ENCODE data around the gene PPARA.

Gene PPARA

GRCh38 chr22:46278656-46279645 lies 128.6 kb downstream of the PPARA start:
- DNase-seq, result no peak

GRCh38 chr22:46280063-46280817 lies 129.9 kb downstream of the PPARA start:
- no peak for DNase-seq

- DNase-seq, result no peak
Measured at GRCh38 chr22:46280999-46281623, 130.8 kb downstream of the PPARA start.

GRCh38 chr22:46281866-46282678 lies 131.7 kb downstream of the PPARA start:
- DNase-seq, result no peak

- peak; percentile 86 for DNase-seq
Measured at GRCh38 chr22:46286006-46286405, 135.7 kb downstream of the PPARA start.

GRCh38 chr22:46286941-46287872 lies 136.9 kb downstream of the PPARA start:
- DNase-seq, result no peak

GRCh38 chr22:46287873-46288751 lies 137.8 kb downstream of the PPARA start:
- no peak for DNase-seq

GRCh38 chr22:46288846-46289243 lies 138.5 kb downstream of the PPARA start:
- DNase-seq, result no peak

- no peak for DNase-seq
Measured at GRCh38 chr22:46289244-46289891, 139.0 kb downstream of the PPARA start.

DNA sequence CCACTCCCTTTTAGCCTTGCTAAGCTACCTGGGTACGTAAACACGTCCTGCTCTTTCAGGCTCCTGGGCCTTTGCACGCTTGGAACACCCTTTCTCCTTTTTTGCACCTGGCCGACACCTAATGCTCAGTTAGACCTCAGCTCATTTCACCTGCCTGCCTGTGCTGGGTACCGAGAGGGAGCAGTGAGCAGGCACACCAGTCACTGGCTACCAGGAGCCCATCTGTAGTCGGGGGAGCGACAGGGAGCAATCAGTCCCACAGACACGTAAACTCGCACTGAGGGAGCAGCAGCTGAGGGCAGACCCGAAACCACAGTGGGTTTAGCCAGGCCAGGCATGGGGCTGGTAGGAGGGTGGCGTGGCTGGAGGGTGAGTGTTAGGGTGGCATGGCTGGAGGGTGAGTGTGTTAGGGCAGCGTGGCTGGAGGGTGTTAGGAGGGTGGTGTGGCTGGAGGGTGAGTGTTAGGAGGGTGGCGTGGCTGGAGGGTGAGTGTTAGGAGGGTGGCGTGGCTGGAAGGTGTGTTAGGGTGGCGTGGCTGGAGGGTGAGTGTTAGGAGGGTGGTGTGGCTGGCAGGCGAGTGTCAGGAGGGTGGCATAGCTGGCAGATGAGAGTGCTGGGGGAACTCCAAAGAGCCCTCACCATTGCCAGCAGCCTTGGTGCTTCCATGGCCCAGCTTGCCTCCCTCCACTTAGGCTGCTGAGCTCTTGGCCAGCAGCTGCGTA lies 140.0 kb downstream of the PPARA start:
- no peak for DNase-seq

GRCh38 chr22:46290843-46291785 lies 140.8 kb downstream of the PPARA start:
- DNase-seq, result no peak

DNA sequence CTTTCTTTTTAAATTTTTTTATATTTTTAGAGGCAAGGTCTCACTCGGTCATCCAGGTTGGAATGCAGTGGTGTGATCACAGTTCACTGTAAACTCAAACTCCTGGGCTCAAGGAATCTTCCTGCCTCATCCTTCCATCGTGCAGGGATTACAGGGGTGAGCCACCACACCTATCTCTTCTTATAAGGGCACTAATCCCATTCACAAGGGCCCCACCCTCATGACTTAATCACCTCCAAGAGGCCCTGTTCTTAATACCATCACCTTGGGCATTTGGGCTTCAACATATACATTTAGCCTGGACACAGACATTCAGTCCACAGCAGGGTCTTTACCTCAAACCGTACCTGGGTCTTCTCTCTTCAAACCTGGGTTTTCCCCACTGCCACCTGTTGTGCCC lies 141.8 kb downstream of the PPARA start:
- DNase-seq, result no peak

DNA sequence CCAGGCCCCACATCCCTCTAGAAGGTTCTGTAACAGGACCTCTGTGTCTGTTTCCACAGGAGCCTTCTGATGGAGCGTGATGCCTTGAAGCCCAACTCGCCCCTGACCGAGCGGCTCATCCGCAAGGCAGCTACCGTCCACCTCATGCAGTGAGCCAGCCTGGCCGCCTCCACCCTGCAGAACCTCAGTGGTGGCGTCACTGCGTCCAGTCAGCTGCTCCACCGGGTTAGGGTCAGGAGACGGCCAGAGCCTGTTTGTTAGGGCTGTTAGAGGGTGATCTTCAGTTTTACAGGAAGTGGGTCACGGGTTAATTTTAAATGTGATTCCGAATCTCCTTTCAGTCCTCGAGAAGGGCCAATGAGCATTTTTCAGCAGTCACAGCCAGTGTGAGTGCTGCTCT lies 142.4 kb downstream of the PPARA start:
- no peak for DNase-seq

All from fibroblast of skin of scalp (primary cell).